GM12892 (cell line): ENCODE data around the gene MREG.

Experiments
- POLR2A ChIP-seq: IDR thresholded peaks from 2 replicates; pipeline ENCODE4 v1.6.1; 2011; ENCODE audit warnings: low read depth, low read length, control low read depth
- POLR2AphosphoS5 ChIP-seq: IDR thresholded peaks from 2 replicates; pipeline ENCODE4 v1.6.1; 2011; ENCODE audit warnings: low read depth, low read length, control low read depth
- TAF1 ChIP-seq: IDR thresholded peaks from 2 replicates; pipeline ENCODE4 v1.6.1; 2011; ENCODE audit warnings: low read depth, mild to moderate bottlenecking, control low read depth, low read length, borderline replicate concordance

- TF ChIP-seq POLR2A (no peak), TAF1 (no peak), POLR2AphosphoS5 (no peak)
Measured at GRCh38 chr2:215971671-215972070, 41.7 kb downstream of the MREG start.
